Hepatocyte (in vitro differentiated cells): ENCODE results near the gene TMEM107. TPM values are rescaled to one million over a fixed set of nuclear protein-coding genes. Genes with fewer than 3 reads are reported as not detected.

ENCODE experiments used
- DNase-seq: peaks from one replicate; pipeline ENCODE4 v3.0.0-alpha.2; 2016; ENCODE audit warnings: low spot score
- H2AFZ ChIP-seq: fragments of 200-600 bp; sonication (generic); 2 replicates; pipeline ENCODE4 v1.6.0; 2016; ENCODE audit warnings: antibody characterized with exemption, mild to moderate bottlenecking
- H3K27ac ChIP-seq: fragments of 200-600 bp; sonication (generic); 2 replicates; pipeline ENCODE4 v1.5.1; 2016; ENCODE audit warnings: mild to moderate bottlenecking
- H3K27me3 ChIP-seq: fragments of 200-600 bp; sonication (generic); 2 replicates; pipeline ENCODE4 v1.6.1; 2016
- H3K36me3 ChIP-seq: fragments of 200-600 bp; sonication (generic); replicated peaks from 2 replicates; pipeline ENCODE4 v1.5.1; 2016; ENCODE audit warnings: low read depth; ENCODE audit not compliant: insufficient read depth
- H3K4me1 ChIP-seq: fragments of 200-600 bp; sonication (generic); 2 replicates; pipeline ENCODE4 v1.5.1; 2016; ENCODE audit warnings: mild to moderate bottlenecking, moderate library complexity; ENCODE audit not compliant: insufficient read depth
- H3K4me2 ChIP-seq: fragments of 200-600 bp; sonication (generic); 2 replicates; pipeline ENCODE4 v1.6.0; 2016
- H3K4me3 ChIP-seq: fragments of 200-600 bp; sonication (generic); 2 replicates; pipeline ENCODE4 v1.5.1; 2016; ENCODE audit warnings: mild to moderate bottlenecking
- H3K79me2 ChIP-seq: fragments of 200-600 bp; sonication (generic); 2 replicates; pipeline ENCODE4 v1.6.0; 2017; ENCODE audit warnings: mild to moderate bottlenecking
- H3K9me2 ChIP-seq: fragments of 200-600 bp; sonication (generic); replicated peaks from 2 replicates; pipeline ENCODE4 v1.6.0; 2017; ENCODE audit warnings: mild to moderate bottlenecking; ENCODE audit not compliant: insufficient read depth
- H3K9me3 ChIP-seq: fragments of 200-600 bp; sonication (generic); 2 replicates; pipeline ENCODE4 v1.5.1; 2016; ENCODE audit warnings: low read depth, mild to moderate bottlenecking
- H4K20me1 ChIP-seq: fragments of 200-600 bp; sonication (generic); 2 replicates; pipeline ENCODE4 v1.6.0; 2016; ENCODE audit warnings: mild to moderate bottlenecking; ENCODE audit not compliant: insufficient read depth, poor library complexity, severe bottlenecking
- EZH2 ChIP-seq: fragments of 200-600 bp; sonication (generic); IDR thresholded peaks from 2 replicates; pipeline ENCODE4 v1.6.1; 2016; ENCODE audit warnings: antibody characterized with exemption, mild to moderate bottlenecking, borderline replicate concordance
- EZH2phosphoT487 ChIP-seq: fragments of 200-600 bp; sonication (generic); IDR thresholded peaks from one replicate; pipeline ENCODE4 v1.6.1; 2018; ENCODE audit warnings: antibody characterized with exemption, mild to moderate bottlenecking, low read depth, moderate library complexity; ENCODE audit not compliant: unreplicated experiment, severe bottlenecking
- WGBS: methylation state at CpG from one replicate; pipeline ENCODE4 v1.1.6; 2016; ENCODE audit warnings: low lambda C conversion rate; ENCODE audit errors: missing lambda C conversion rate; 5-methylcytosine and 5-hydroxymethylcytosine counted together
- polyA plus RNA-seq: library from polyadenylated mRNA; unstranded; fragments of >200 nt; fragmentation: Nextera tagmentation; extraction: Ambion mirVana; gene quantifications from 2 replicates; pipeline ENCODE4 v1.2.1, GENCODE V29; 2016
- total RNA-seq: library from RNA; depleted of rRNA; stranded (reverse); fragments of >200 nt; gene quantifications from 2 replicates; pipeline ENCODE4 v1.2.3, GENCODE V29; 2014
- TF ChIP-seq, protein P1 (sequence below): fragments of 200-600 bp; sonication (generic); IDR thresholded peaks from 2 replicates; pipeline ENCODE4 v1.5.1; 2016; ENCODE audit warnings: antibody characterized with exemption, mild to moderate bottlenecking; ENCODE audit not compliant: poor library complexity

The TMEM107 gene
- 21.1 and 25.3 TPM in 2 replicates for total RNA-seq
- polyA plus RNA-seq, result 12.8 and 13.6 TPM in 2 replicates

DNA sequence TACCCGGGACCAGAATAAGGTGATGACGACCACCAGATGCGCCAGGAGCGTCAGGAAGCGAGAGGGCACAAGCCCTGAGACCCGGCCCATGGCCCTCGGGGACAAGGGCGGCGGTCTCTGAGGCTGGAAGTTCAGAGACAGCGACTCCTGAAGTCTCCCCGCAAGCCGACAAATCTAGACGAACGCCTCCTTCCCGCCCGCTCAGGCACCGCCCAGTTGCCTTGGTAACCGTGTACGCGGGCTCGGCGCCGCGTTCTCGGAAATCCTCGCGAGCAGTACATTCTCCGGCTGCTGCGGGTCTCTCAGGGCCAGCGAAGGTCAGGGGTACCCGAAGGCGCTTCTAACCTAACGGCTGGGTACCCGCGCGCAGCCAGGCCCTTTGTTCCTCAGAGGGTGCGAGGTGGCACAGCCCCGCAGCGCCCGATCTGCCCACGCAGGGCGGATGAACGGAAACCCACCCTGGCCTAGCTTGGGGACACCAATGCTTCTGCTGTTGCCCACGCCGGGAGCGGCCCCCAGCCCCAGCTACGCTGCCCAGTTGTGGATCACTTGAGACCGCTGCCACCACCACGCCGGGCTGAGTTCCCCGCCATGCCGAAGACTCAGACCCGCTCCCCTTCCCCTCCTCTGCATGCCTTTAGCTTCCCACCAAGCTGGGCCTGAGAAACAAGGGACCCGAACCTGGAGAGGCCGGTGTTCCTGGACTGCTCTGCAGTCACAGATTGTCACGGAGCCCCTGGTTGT is at the start of gene TMEM107:
Gene TMEM107, minus strand, starts transcription at position 184 of the 744 bp plus-strand sequence. Its CDS starts 94 bp downstream, at position 90.
- 6% methylated on average over 52 of the region's 56 CpGs for WGBS
- Histone ChIP-seq H3K27me3 (no peaks in the 10 kb centered on the region), H3K4me1 (peaks cover 24% of the 10 kb centered on the region), H2AFZ (peak within 1 kb of the TSS; percentile 94), H3K36me3 (no peaks in the 10 kb centered on the region), H3K27ac (peak within 1 kb of the TSS; percentile 84), H3K79me2 (peaks cover 8% of the 10 kb centered on the region), H3K4me3 (peak within 1 kb of the TSS; percentile 30), H3K4me2 (peak within 1 kb of the TSS; percentile 92), H3K9me3 (no peaks in the 10 kb centered on the region), H4K20me1 (no peaks in the 10 kb centered on the region), H3K9me2 (no peaks in the 10 kb centered on the region)
- peak; percentile 95 for DNase-seq
- TF ChIP-seq, protein P1, sequence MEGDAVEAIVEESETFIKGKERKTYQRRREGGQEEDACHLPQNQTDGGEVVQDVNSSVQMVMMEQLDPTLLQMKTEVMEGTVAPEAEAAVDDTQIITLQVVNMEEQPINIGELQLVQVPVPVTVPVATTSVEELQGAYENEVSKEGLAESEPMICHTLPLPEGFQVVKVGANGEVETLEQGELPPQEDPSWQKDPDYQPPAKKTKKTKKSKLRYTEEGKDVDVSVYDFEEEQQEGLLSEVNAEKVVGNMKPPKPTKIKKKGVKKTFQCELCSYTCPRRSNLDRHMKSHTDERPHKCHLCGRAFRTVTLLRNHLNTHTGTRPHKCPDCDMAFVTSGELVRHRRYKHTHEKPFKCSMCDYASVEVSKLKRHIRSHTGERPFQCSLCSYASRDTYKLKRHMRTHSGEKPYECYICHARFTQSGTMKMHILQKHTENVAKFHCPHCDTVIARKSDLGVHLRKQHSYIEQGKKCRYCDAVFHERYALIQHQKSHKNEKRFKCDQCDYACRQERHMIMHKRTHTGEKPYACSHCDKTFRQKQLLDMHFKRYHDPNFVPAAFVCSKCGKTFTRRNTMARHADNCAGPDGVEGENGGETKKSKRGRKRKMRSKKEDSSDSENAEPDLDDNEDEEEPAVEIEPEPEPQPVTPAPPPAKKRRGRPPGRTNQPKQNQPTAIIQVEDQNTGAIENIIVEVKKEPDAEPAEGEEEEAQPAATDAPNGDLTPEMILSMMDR, result peak; percentile 6
- TF ChIP-seq EZH2, result no peak
- TF ChIP-seq EZH2phosphoT487, result no peak

DNA sequence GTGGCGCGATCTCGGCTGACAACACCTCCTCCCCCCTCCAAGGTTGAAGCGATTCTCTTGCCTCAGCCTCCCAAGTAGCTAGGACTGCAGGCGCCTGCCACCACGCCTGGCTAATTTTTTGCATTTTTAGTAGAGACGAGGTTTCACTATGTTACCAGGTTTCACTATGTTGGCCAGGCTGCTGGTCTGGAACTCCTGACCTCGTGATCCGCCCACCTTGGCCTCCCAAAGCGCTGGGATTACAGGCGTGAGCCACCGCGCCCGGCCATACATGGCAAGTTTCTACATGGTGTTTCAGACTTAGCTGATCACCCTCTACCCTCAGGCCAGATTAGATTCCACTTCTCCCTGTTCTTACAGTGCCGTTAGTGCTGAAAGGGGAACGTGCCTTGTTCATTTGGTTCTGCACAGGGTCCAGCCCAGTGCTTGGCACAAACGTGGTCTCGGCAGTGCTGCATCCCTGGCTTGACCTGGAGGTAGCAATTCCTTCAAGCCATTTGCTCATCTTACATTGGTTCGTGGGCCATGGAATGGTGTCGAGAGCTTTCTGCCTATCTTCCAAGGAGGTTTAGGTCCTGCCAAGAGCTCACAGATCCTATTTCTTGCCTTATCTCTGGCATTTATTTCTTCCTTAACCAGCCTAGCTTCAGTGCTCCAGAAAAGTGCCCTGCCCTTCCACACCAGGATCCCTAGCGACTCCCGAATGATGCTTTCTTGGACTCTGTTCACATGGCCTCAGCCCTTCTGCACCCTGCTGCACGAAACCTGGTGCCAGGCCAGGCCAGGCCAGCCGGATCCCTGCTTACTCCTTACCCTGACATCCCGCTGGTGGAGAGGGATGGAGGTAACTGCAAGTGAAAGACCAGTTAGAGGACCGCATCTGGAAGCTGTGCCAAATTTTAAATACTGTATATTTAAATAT is 49.0 kb upstream of the TMEM107 start:
- no peak overlapping the region for H3K27ac ChIP-seq

DNA sequence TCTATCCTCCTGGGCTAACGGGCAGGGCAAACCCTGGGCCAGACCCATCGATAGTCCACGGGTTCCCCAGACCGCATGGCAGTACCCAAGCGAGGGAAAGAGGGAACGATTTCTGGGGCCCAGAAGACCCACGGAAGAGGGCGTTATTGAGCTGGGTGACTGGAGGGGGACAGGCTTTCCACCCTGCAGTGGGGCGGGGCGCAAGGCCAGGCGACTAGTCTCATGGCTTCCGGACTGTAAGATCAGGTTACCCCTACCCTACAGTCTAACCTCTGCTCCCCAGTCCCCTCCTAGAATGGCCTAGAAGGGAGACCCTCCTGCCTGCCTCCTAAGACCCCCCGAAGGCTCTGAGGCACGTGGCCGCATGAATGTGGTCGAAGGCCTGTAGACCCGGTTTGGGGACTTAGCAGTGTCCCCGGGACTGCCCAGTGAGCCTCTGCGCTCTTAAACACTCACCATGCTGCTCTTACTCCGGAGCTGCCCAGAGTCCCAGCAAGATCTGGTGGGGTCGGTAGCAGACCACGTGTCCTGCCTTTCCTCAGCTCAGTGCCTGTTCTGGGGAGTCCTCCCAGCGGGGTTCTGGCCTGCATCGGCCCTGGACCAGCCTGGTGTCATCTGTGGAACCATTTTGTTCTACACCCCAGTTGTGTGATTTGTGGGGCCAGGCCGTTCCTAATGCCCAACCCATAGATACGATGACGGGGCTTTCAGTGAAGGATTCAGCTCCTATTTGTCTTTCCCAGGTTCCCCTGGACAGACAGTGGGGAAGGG is 47.4 kb upstream of the TMEM107 start:
- Histone ChIP-seq H3K9me3 (no peaks in the 10 kb centered on the region), H3K27ac (peak overlapping the region; percentile 96), H3K27me3 (no peaks in the 10 kb centered on the region), H2AFZ (peak overlapping the region; percentile 42), H3K9me2 (no peaks in the 10 kb centered on the region), H3K79me2 (no peaks in the 10 kb centered on the region), H3K36me3 (no peaks in the 10 kb centered on the region), H4K20me1 (no peaks in the 10 kb centered on the region), H3K4me1 (peaks cover 13% of the 10 kb centered on the region), H3K4me3 (peak overlapping the region; percentile 61), H3K4me2 (peak overlapping the region; percentile 86)
- 5% methylated on average over 27 of the region's 27 CpGs for WGBS
- peak; percentile 78 for DNase-seq
- TF ChIP-seq EZH2, result no peak
- TF ChIP-seq, protein P1, result peak; percentile 26
- no peak for TF ChIP-seq EZH2phosphoT487

More for the DNA sequence above, 49.0 kb upstream of the TMEM107 start:
- no peaks in the 10 kb centered on the region for H3K27me3 ChIP-seq
- no peaks in the 10 kb centered on the region for H3K9me2 ChIP-seq
- H3K79me2 ChIP-seq, result no peaks in the 10 kb centered on the region
- no peak overlapping the region for H3K4me2 ChIP-seq
- WGBS, result 95% methylated on average over 26 of the region's 26 CpGs
- H3K36me3 ChIP-seq, result no peaks in the 10 kb centered on the region
- TF ChIP-seq, protein P1, result no peak
- no peak for TF ChIP-seq EZH2phosphoT487
- TF ChIP-seq EZH2, result no peak
- H3K9me3 ChIP-seq, result no peaks in the 10 kb centered on the region
- no peak for DNase-seq
- no peak overlapping the region for H2AFZ ChIP-seq
- H4K20me1 ChIP-seq, result no peaks in the 10 kb centered on the region
- peaks cover 13% of the 10 kb centered on the region for H3K4me1 ChIP-seq
- H3K4me3 ChIP-seq, result no peak overlapping the region
